GM21360 (cell line): ENCODE results near the gene ZNF746.

Experiments
- ATAC-seq: cut with Tn5 transposase; IDR thresholded peaks from one replicate; pipeline ENCODE4 v1.9.1; 2021; ENCODE audit warnings: mild to moderate bottlenecking, moderate library complexity; ENCODE audit not compliant: unreplicated experiment

Gene ZNF746

GRCh38 chr7:149490083-149490760, 7.4 kb downstream of the ZNF746 start:
- ATAC-seq = no peak

- no peak for ATAC-seq
Measured at GRCh38 chr7:149489391-149490024, 8.1 kb downstream of the ZNF746 start.

GRCh38 chr7:149479568-149479967, 18.0 kb downstream of the ZNF746 start:
- ATAC-seq = no peak

- no peak for ATAC-seq
Measured at GRCh38 chr7:149478754-149479153, 18.9 kb downstream of the ZNF746 start.

GRCh38 chr7:149477494-149478443, 19.8 kb downstream of the ZNF746 start:
- no peak for ATAC-seq

GRCh38 chr7:149476791-149477190, 20.8 kb downstream of the ZNF746 start:
- ATAC-seq = no peak

GRCh38 chr7:149475121-149476045, 22.2 kb downstream of the ZNF746 start:
- no peak for ATAC-seq

GRCh38 chr7:149474309-149475120, 23.1 kb downstream of the ZNF746 start:
- ATAC-seq = no peak

- ATAC-seq = no peak
Measured at GRCh38 chr7:149473251-149473650, 24.4 kb downstream of the ZNF746 start.

GRCh38 chr7:149471289-149471953, 26.2 kb downstream of the ZNF746 start:
- no peak for ATAC-seq

GRCh38 chr7:149469806-149470205, 27.8 kb downstream of the ZNF746 start:
- ATAC-seq = no peak

- no peak for ATAC-seq
Measured at GRCh38 chr7:149468208-149468607, 29.4 kb downstream of the ZNF746 start.

GRCh38 chr7:149467321-149467859, 30.2 kb downstream of the ZNF746 start:
- ATAC-seq = no peak

- no peak for ATAC-seq
Measured at GRCh38 chr7:149466364-149466763, 31.2 kb downstream of the ZNF746 start.

- no peak for ATAC-seq
Measured at GRCh38 chr7:149463500-149464161, 34.0 kb downstream of the ZNF746 start.

GRCh38 chr7:149462101-149462520, 35.5 kb downstream of the ZNF746 start:
- no peak for ATAC-seq

- peak; percentile 92 for ATAC-seq
Measured at GRCh38 chr7:149460493-149461277, 36.9 kb downstream of the ZNF746 start, which contains the start of gene ZNF777. Gene ZNF777 (minus strand): TSS chr7:149461062. CDS start chr7:149456022, 5,040 bp downstream.
